Activated CD4-positive, alpha-beta T cell treated with anti-CD3 and anti-CD28 coated beads, Interleukin-2, amount 50 U/mL, for 16 hours (primary cell): Measurements from ENCODE around the gene SH3PXD2B.
"Not testable (repeated sequence)": the region's sequence is repeated elsewhere in the genome, so short reads cannot be mapped to it uniquely, and the experiment has no call there.

Source experiments
- DNase-seq: peaks from one replicate; pipeline ENCODE4 v3.0.0-alpha.2; 2020

Gene SH3PXD2B

GRCh38 chr5:172415362-172416275, 38.7 kb downstream of the SH3PXD2B start:
- DNase-seq: no peak

- DNase-seq: no peak
Measured at GRCh38 chr5:172414531-172415361, 39.6 kb downstream of the SH3PXD2B start.

- no peak for DNase-seq
Measured at GRCh38 chr5:172413601-172414171, 40.6 kb downstream of the SH3PXD2B start.

- DNase-seq: peak; percentile 71
Measured at GRCh38 chr5:172412724-172413286, 41.5 kb downstream of the SH3PXD2B start.

GRCh38 chr5:172411484-172412072, 42.7 kb downstream of the SH3PXD2B start:
- DNase-seq: peak; percentile 74

- DNase-seq: no peak
Measured at GRCh38 chr5:172410662-172411483, 43.5 kb downstream of the SH3PXD2B start.

GRCh38 chr5:172410160-172410559, 44.2 kb downstream of the SH3PXD2B start:
- DNase-seq: peak; percentile 60

GRCh38 chr5:172409477-172409876, 44.8 kb downstream of the SH3PXD2B start:
- DNase-seq: not testable (repeated sequence)

- no peak for DNase-seq
Measured at GRCh38 chr5:172407822-172408221, 46.5 kb downstream of the SH3PXD2B start.

- DNase-seq: no peak
Measured at GRCh38 chr5:172407241-172407691, 47.1 kb downstream of the SH3PXD2B start.

GRCh38 chr5:172405226-172406107, 48.9 kb downstream of the SH3PXD2B start:
- DNase-seq: no peak

GRCh38 chr5:172404746-172405145, 49.6 kb downstream of the SH3PXD2B start:
- DNase-seq: no peak

- DNase-seq: no peak
Measured at GRCh38 chr5:172403817-172404216, 50.5 kb downstream of the SH3PXD2B start.

- DNase-seq: no peak
Measured at GRCh38 chr5:172403189-172403796, 51.0 kb downstream of the SH3PXD2B start.

- DNase-seq: no peak
Measured at GRCh38 chr5:172402531-172403188, 51.7 kb downstream of the SH3PXD2B start.

- not testable (repeated sequence) for DNase-seq
Measured at GRCh38 chr5:172402031-172402430, 52.3 kb downstream of the SH3PXD2B start.

GRCh38 chr5:172399826-172400225, 54.5 kb downstream of the SH3PXD2B start:
- no peak for DNase-seq

GRCh38 chr5:172399336-172399735, 55.0 kb downstream of the SH3PXD2B start:
- no peak for DNase-seq

- DNase-seq: not testable (repeated sequence)
Measured at GRCh38 chr5:172398645-172399044, 55.7 kb downstream of the SH3PXD2B start.
